Measurements from ENCODE around the gene FZD1. TPM values are rescaled to one million over a fixed set of nuclear protein-coding genes. Genes with fewer than 3 reads are reported as not detected.

Gene FZD1
- polyA plus RNA-seq, 3 donors = 3.6 to 10.1 (median 7.9) TPM

GRCh38 chr7:91266689-91267090, 2.5 kb downstream of the FZD1 start:
- Histone ChIP-seq H3K27me3 (ENCODE audit: control insufficient read depth in 2 of 2, insufficient read depth in 2 of 2, low read length in 2 of 2) (peaks cover 11 to 45% of the 10 kb centered on the region in 2 donors), H3K27ac (ENCODE audit: low read depth in 1 of 2, low read length in 2 of 2) (no peak overlapping the region), H3K4me3 (replicated peaks in 1 of 3; ENCODE audit: low read depth in 2 of 3, low read length in 3 of 3) (peak overlapping the region in 1 of 3 experiments; percentile 96), H3K79me2 (ENCODE audit: insufficient read depth, low read length) (peaks cover 23% of the 10 kb centered on the region), H3K4me1 (ENCODE audit: control insufficient read depth in 1 of 2, insufficient read depth in 2 of 2, low read length in 2 of 2) (peaks cover 31 to 41% of the 10 kb centered on the region in 2 donors), H3K4me2 (replicated peaks; ENCODE audit: extremely low read depth, low read length, poor library complexity, severe bottlenecking) (peak overlapping the region; percentile 94), H3K36me3 (replicated peaks in 1 of 2; ENCODE audit: control insufficient read depth in 1 of 2, insufficient read depth in 2 of 2, low read length in 2 of 2) (no peaks in the 10 kb centered on the region), H4K20me1 (ENCODE audit: insufficient read depth, low read length) (peaks cover 37% of the 10 kb centered on the region), H3K9ac (ENCODE audit: insufficient read depth, low read length, poor library complexity, severe bottlenecking) (no peak overlapping the region), H3K9me3 (replicated peaks in 1 of 2; ENCODE audit: control insufficient read depth in 1 of 2, insufficient read depth in 1 of 2, low read length in 2 of 2) (peaks cover 0 to 9% of the 10 kb centered on the region in 2 donors), H2AFZ (ENCODE audit: insufficient read depth, low read depth, low read length, poor library complexity, severe bottlenecking) (no peak overlapping the region)
- Mint-ChIP-seq H3K27me3 (ENCODE audit: low read depth in 3 of 3) (peaks cover 13 to 16% (median 13%) of the 10 kb centered on the region in 3 donors), H3K27ac (no peak overlapping the region), H3K4me1 (peaks cover 43% of the 10 kb centered on the region), H3K36me3 (peaks cover 18 to 20% of the 10 kb centered on the region in 2 donors), H3K9me3 (peaks cover 0 to 11% (median 0%) of the 10 kb centered on the region in 7 donors), H3K4me3 (peak overlapping the region; percentile 96 to 98)
- intact Hi-C loops (cut with micrococcal nuclease) = loop anchor here in 1 of 2 donors (10.0 kb wide), 1 partner anchor 58 kb away; no protein-coding TSS in a partner anchor
- 94% methylated on average over 16 of the region's 20 CpGs for WGBS (ENCODE audit: insufficient coverage)
- TF ChIP-seq CTCF (IDR thresholded peaks at IDR 0.05) = no peak
- DNase-seq = no peak

- peak overlapping the region; percentile 94 for H3K4me2 ChIP-seq (replicated peaks; ENCODE audit: extremely low read depth, low read length, poor library complexity, severe bottlenecking)
These were observed 3.1 kb downstream of the FZD1 start for GRCh38 chr7:91267171-91267955.

More at GRCh38 chr7:91267171-91267955, 3.1 kb downstream of the FZD1 start:
- Mint-ChIP-seq H3K27ac (no peak overlapping the region), H3K4me1 (peaks cover 43% of the 10 kb centered on the region), H3K4me3 (peak overlapping the region; percentile 65 to 98), H3K36me3 (peaks cover 18 to 20% of the 10 kb centered on the region in 2 donors), H3K9me3 (peaks cover 0 to 11% (median 0%) of the 10 kb centered on the region in 7 donors), H3K27me3 (ENCODE audit: low read depth in 3 of 3) (peaks cover 6 to 10% (median 7%) of the 10 kb centered on the region in 3 donors)
- no peak for TF ChIP-seq CTCF (IDR thresholded peaks at IDR 0.05)
- no peak overlapping the region for H3K9ac ChIP-seq (ENCODE audit: insufficient read depth, low read length, poor library complexity, severe bottlenecking)
- no peak for DNase-seq
- no peak overlapping the region for H2AFZ ChIP-seq (ENCODE audit: insufficient read depth, low read depth, low read length, poor library complexity, severe bottlenecking)
- peaks cover 23% of the 10 kb centered on the region for H3K79me2 ChIP-seq (ENCODE audit: insufficient read depth, low read length)
- intact Hi-C loops (cut with micrococcal nuclease) = loop anchor here in 1 of 2 donors (10.0 kb wide), 1 partner anchor 57 kb away; no protein-coding TSS in a partner anchor
- peak overlapping the region in 1 of 3 experiments; percentile 96 for H3K4me3 ChIP-seq (replicated peaks in 1 of 3; ENCODE audit: low read depth in 2 of 3, low read length in 3 of 3)
- WGBS (ENCODE audit: insufficient coverage) = 97% methylated on average over 19 of the region's 29 CpGs
- H3K27ac ChIP-seq (ENCODE audit: low read depth in 1 of 2, low read length in 2 of 2) = no peak overlapping the region
- H3K9me3 ChIP-seq (replicated peaks in 1 of 2; ENCODE audit: control insufficient read depth in 1 of 2, insufficient read depth in 1 of 2, low read length in 2 of 2) = peaks cover 0 to 9% of the 10 kb centered on the region in 2 donors
- peaks cover 37% of the 10 kb centered on the region for H4K20me1 ChIP-seq (ENCODE audit: insufficient read depth, low read length)
- no peaks in the 10 kb centered on the region for H3K36me3 ChIP-seq (replicated peaks in 1 of 2; ENCODE audit: control insufficient read depth in 1 of 2, insufficient read depth in 2 of 2, low read length in 2 of 2)
- peaks cover 31 to 41% of the 10 kb centered on the region in 2 donors for H3K4me1 ChIP-seq (ENCODE audit: control insufficient read depth in 1 of 2, insufficient read depth in 2 of 2, low read length in 2 of 2)
- peaks cover 6 to 38% of the 10 kb centered on the region in 2 donors for H3K27me3 ChIP-seq (ENCODE audit: control insufficient read depth in 2 of 2, insufficient read depth in 2 of 2, low read length in 2 of 2)

Data from CD14-positive monocyte (primary cell).